ENCODE measurements around the gene FHL3. TPM values are rescaled to one million over a fixed set of nuclear protein-coding genes. Genes with fewer than 3 reads are reported as not detected.
A peak's percentile ranks its signal among the peaks of the same experiment; 100 is the strongest.

The FHL3 gene
- total and polyA plus RNA-seq, 9 of the 15 experiments (the other 6 are each of a cell fraction or from before 2014, with no cell fraction given) = 6.1 to 144 (median 34.1) TPM

- TF ChIP-seq EP400 (IDR thresholded peaks at IDR 0.05) (peak; percentile 99), ZNF57 (CRISPR knock-in tag; IDR thresholded peaks at IDR 0.05) (0 out of 2 replicates have a peak, but pooled peaks have one; percentile 50), USF2 (CRISPR knock-in tag; IDR thresholded peaks at IDR 0.05) (peak; percentile 88), ZNF12 (CRISPR knock-in tag; IDR thresholded peaks at IDR 0.05) (0 out of 2 replicates have a peak, but pooled peaks have one; percentile 81), CBFA2T2 (conservative IDR thresholded peaks at IDR 0.05) (peak; percentile 64), NFIC (IDR thresholded peaks at IDR 0.05) (peak; percentile 57), PCBP1 (IDR thresholded peaks at IDR 0.05; ENCODE audit: low read depth, low read length, poor library complexity, severe bottlenecking) (no peak), SFPQ (IDR thresholded peaks at IDR 0.05; ENCODE audit: low read depth, low read length) (no peak), CHD1 (IDR thresholded peaks at IDR 0.05; ENCODE audit: low read length) (peak; percentile 28), NUFIP1 (IDR thresholded peaks at IDR 0.05; ENCODE audit: partially characterized antibody) (peak; percentile 98), LEF1 (IDR thresholded peaks at IDR 0.05) (peak; percentile 56; the same call in 1 of the 2 replicates), DLX4 (CRISPR knock-in tag; IDR thresholded peaks at IDR 0.05) (no peak), CTBP1 (IDR thresholded peaks at IDR 0.05; ENCODE audit: borderline replicate concordance) (peak; percentile 64), ZNF76 (CRISPR knock-in tag; IDR thresholded peaks at IDR 0.05; ENCODE audit: borderline replicate concordance) (peak; percentile 98), HSF4 (CRISPR knock-in tag; IDR thresholded peaks at IDR 0.05; ENCODE audit: borderline replicate concordance) (peak; percentile 95), DMBX1 (CRISPR knock-in tag; IDR thresholded peaks at IDR 0.05; ENCODE audit: borderline replicate concordance) (peak; percentile 99), ILF3 (IDR thresholded peaks at IDR 0.05; ENCODE audit: borderline replicate concordance) (no peak; the same call in 1 of the 2 replicates), PHB (CRISPR knock-in tag; IDR thresholded peaks at IDR 0.05) (no peak), C11orf30 (IDR thresholded peaks at IDR 0.05; ENCODE audit: low read depth) (peak; percentile 86), XRCC4 (IDR thresholded peaks at IDR 0.05; ENCODE audit: extremely low read depth, insufficient read depth, insufficient read length) (no peak), FOS (IDR thresholded peaks at IDR 0.05; ENCODE audit: extremely low read depth, insufficient read length) (peak; percentile 82), PYGO2 (tag; IDR thresholded peaks at IDR 0.05) (peak; percentile 89), CREBBP (IDR thresholded peaks at IDR 0.05; ENCODE audit: low read depth, low read length) (no peak), HBP1 (CRISPR knock-in tag; IDR thresholded peaks at IDR 0.05) (peak; percentile 96), ZNF121 (CRISPR knock-in tag; conservative IDR thresholded peaks at IDR 0.05) (no peak)
Observed at GRCh38 chr1:38012363-38013226, 7.3 kb upstream of the FHL3 start, which contains the start of gene UTP11 (continued).
